ENCODE data around the gene SYNGAP1.
A peak's percentile ranks its signal among the peaks of the same experiment; 100 is the strongest.
"Not testable (repeated sequence)": the region's sequence is repeated elsewhere in the genome, so short reads cannot be mapped to it uniquely, and the experiment has no call there.

SYNGAP1 gene

GRCh38 chr6:33419580-33420490 lies at the start of gene SYNGAP1:
Gene SYNGAP1, plus strand, starts transcription at chr6:33420065. Its CDS starts 200 bp downstream, at chr6:33420265.
- DNase-seq: no peak

DNA sequence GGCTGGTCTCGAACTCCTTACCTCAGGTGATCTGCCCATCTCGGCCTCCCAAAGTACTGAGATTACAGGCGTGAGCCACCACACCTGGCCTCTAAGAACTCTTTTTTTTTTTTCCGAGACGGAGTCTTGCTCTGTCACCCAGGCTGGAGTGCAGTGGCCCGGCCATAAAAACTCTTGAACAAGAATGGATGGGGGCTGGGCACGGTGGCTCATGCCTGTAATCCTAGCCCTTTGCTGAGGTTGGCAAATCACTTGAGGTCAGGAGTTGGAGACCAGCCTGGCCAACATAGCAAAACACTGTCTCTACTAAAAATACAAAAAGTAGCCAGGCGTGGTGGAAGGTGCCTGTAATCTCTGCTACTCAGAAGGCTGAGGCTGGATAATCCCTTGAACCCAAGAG lies 48.0 kb upstream of the SYNGAP1 start:
- not testable (repeated sequence) for DNase-seq

- no peak for DNase-seq
Measured at GRCh38 chr6:33372526-33373123, 47.2 kb upstream of the SYNGAP1 start.

DNA sequence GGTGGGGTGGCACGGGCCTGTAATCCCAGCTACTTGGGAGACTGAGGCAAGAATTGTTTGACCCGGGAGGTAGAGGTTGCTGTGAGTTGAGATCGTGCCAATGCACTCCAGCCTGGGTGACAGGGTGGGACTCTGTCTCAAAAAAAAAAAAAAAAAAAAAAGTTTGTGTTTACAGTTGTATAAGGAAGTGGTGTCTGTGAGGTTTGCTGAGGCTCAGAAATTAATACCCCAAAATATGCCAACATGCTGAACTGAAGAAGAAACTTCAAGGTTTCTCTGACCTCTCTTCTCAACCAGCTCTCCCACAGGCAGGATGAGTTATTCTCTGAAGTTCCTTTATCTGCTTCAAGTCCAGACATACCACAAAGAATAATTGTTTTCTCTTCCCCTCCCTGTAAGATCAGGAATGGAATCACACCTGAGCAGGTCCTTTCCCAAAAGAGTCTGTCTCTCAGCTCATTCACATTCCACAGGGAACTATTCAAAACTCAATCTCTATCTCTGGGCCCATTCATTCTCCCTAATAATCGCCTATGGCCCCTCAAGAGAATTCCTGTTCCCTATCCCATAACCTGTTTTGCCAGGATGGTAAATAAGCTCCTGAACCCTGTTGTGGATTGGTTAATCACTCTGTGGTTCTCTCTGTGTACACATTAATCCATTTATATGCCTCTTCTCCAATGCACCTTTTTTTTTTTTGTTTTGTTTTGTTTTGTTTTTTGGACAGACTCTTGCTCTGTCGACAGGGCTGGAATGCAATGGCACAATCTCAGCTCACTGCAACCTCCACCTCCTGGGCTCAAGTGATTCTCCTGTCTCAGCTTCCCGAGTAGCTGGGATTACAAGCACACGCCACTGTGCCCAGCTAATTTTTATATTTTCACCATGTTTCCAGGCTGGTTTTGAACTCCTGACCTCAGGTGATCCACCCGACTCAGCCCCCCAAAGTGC lies 45.6 kb upstream of the SYNGAP1 start:
- no peak for DNase-seq

DNA sequence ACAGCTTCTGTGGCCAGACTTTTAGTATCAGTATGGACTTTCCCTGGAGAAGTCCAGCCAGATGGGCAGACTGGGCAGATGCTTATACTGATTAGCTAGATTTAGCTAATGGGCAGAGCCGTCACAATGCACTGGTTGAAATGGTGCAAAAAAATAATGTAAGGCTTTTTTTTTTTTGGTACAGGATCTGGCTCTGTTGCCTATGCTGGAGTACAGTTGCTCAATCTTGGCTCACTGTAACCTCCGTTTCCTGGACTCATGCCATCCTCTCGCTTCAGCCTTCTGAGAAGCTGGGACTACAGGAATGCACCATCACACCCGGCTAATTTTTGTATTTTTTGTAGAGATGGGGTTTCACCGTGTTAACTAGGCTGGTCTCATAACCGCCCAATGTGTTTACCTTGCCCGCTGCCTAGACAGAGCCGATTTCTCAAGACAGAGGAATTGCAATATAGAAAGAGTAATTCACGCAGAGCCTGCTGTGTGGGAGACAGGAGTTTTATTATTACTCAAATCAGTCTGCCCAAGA lies 44.7 kb upstream of the SYNGAP1 start:
- DNase-seq: no peak

- DNase-seq: no peak
Measured at GRCh38 chr6:33377171-33377570, 42.7 kb upstream of the SYNGAP1 start.

GRCh38 chr6:33379184-33379583 lies 40.7 kb upstream of the SYNGAP1 start:
- not testable (repeated sequence) for DNase-seq

GRCh38 chr6:33380272-33380981 lies 39.4 kb upstream of the SYNGAP1 start:
- no peak for DNase-seq

- no peak for DNase-seq
Measured at GRCh38 chr6:33383427-33384185, 36.3 kb upstream of the SYNGAP1 start.

DNA sequence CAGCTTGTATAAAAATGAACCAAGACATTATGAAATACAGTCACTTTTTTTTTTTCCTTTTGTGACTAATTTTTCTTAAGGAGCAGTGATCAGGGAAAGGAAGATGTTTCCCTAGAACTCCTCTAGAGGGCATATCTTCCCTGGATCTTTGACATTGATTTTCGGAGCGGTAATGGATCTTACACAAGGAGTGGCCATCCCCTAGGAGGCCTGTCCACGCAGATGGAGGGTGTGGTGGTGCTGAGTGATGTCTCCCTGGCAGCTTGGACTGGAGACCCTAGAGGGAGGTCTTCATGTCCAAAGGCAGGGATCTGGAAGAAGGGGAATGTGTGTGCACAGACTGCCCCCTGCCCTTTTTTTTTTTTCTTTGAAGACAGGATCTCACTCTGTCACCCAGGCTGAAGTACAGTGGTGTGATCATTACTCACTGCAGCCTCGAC lies 35.3 kb upstream of the SYNGAP1 start:
- DNase-seq: no peak

GRCh38 chr6:33390173-33390572 lies 29.7 kb upstream of the SYNGAP1 start:
- DNase-seq: no peak

- no peak for DNase-seq
Measured at GRCh38 chr6:33390767-33391277, 29.0 kb upstream of the SYNGAP1 start.

DNA sequence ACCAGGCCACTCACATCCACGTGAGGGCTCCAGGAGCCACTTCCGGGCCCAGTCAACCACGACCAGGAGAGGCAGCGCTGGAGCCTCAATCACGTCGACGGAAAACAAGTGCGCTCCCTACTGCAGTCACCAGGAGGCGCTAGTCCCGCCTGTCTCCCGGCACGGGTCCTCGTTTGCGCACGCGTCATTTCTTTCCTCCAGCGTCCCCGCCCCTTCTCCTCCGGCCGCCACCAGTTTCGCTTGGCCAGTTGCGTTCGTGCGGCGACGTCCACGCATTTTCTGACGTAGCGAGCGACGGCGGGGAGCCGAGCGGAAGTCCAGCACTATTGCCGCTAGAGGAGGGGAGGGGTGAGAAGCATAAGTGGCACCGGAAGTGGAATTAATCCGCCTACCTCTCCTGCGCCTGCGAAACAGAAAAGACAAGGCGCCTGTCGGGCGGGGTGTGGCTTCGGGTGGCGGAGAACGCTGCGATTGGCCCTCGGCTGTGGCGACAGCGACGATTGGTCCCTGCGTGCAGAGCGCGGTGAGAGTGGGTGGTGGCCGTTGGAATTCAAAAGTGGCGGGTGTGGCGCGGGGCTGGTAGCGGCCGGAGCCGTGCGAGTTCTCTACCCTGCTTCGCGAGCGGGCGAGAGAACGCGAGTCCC lies 28.5 kb upstream of the SYNGAP1 start, which contains the start of gene KIFC1:
TSS of gene KIFC1 (plus strand) at position 546 of the 644 bp plus-strand sequence. CDS start 163 bp downstream, outside the sequence.
- DNase-seq: peak; percentile 98 to 99

GRCh38 chr6:33391922-33392594 lies 27.8 kb upstream of the SYNGAP1 start:
- no peak for DNase-seq

DNA sequence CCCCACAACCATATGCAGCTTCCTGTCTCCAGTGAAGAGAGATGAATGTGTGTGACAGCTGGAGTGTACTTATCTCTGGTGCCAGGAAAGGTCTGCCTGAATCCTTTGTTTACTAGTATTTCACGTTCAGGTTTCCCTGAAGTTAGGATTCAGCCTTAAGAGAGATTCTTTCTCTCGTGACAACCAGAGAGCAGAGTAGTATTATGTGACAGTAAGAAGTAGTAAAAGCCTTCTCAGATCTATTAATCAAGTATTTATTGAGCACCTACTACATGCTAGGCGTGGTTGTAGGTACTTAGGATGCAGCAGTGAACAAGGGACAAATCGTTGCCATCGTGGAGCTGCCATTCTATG lies 27.3 kb upstream of the SYNGAP1 start:
- no peak for DNase-seq

- no peak for DNase-seq
Measured at GRCh38 chr6:33392979-33393378, 26.9 kb upstream of the SYNGAP1 start.

DNA sequence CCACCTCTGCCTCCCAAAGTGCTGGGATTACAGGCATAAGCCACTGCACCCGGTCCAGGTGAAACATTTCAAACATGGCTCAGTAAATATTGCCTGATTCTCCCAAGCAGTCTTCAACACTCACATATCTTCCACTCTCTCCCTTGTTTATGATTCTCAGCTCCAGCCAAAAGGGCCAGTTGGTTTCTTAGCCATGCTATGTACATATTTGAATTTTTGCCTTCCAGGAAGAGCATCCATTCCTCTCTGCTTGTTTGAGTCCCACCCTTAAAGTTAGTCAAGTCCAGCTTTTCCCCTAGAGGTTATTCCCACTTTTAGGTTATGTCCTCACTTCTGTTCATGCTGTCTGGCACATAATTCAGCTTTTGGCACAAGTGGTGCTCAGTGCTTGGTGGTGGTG lies 22.3 kb upstream of the SYNGAP1 start:
- DNase-seq: no peak

DNA sequence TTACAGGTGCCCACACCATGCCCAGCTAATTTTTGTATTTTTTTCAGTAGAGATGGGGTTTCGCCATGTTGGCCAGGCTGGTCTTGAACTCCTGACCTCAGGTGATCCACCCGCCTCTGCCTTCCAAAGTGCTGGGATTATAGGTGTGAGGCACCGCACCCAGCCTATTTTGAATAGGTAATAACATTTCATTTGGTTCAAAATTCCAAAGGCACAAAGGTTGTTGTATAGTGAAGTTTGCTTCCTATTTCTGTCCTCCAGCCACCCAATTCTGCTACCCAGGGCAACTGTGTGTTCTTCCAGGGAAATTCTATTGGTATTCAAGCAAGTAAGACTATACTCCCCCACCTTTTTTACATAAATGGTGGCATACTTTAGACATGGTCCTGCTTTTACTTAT lies 21.3 kb upstream of the SYNGAP1 start:
- not testable (repeated sequence) for DNase-seq

DNA sequence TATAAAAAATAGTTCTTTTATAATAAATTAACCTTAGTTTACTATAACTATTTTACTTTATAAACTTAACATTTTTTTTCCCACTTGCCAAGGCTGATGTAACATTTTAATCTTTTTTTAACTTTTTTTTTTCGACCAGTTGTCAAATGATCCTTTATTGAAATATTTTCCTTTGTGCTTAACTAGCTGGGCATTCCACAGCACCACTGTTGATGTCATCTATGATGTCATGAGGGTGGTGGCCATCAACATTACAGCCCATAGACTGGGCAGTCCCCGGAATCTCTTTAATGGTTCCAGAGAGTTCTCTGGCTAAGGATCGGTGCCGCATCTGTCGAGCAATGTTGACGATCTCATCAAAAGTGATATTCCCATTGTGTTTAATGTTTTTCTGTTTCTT lies 20.0 kb upstream of the SYNGAP1 start:
- DNase-seq: not testable (repeated sequence)

DNA sequence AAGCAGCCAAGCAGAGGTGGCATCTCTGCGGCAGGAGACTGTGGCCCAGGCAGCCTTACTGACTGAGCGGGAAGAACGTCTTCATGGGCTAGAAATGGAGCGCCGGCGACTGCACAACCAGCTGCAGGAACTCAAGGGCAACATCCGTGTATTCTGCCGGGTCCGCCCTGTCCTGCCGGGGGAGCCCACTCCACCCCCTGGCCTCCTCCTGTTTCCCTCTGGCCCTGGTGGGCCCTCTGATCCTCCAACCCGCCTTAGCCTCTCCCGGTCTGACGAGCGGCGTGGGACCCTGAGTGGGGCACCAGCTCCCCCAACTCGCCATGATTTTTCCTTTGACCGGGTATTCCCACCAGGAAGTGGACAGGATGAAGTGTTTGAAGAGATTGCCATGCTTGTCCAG lies 15.0 kb upstream of the SYNGAP1 start:
- no peak for DNase-seq
